Measurements from ENCODE around the gene C19orf44. TPM values are rescaled to one million over a fixed set of nuclear protein-coding genes. Genes with fewer than 3 reads are reported as not detected.

C19orf44 gene
- total and polyA plus RNA-seq, 2 of the 4 experiments (the other 2 are of a cell fraction), result 1.4 to 3.8 TPM

GRCh38 chr19:16520074-16520973 is 24.1 kb downstream of the C19orf44 start:
- H3K18ac ChIP-seq (ENCODE audit: low read depth, low read length), result no peak overlapping the region
- H3K14ac ChIP-seq (replicated peaks; ENCODE audit: low read depth, low read length), result no peak overlapping the region
- H2BK20ac ChIP-seq (ENCODE audit: low read depth, low read length), result no peak overlapping the region
- H3K23ac ChIP-seq (ENCODE audit: low read depth, low read length), result no peak overlapping the region
- H4K20me1 ChIP-seq (ENCODE audit: insufficient read depth, low read length), result peaks cover 7% of the 10 kb centered on the region; the same call in 1 of the 2 replicates
- no peak for ATAC-seq (ENCODE audit: low read depth)
- intact Hi-C loops (cut with micrococcal nuclease) (no loop called here), dilution Hi-C loops (cut with HindIII; ENCODE audit: low sequenced_read_pairs, unreplicated experiment) (no loop called here), in situ Hi-C loops (cut with MboI; ENCODE audit: low sequenced_read_pairs) (no loop called here)
- H2BK15ac ChIP-seq (ENCODE audit: low read depth, low read length), result no peak overlapping the region
- H3K4me3 ChIP-seq (ENCODE audit: insufficient read depth, low read depth, low read length), result no peak overlapping the region
- H4K8ac ChIP-seq (ENCODE audit: low read depth in 2 of 2, low read length in 2 of 2), result no peak overlapping the region
- no TSS peak for BruUV-seq (replicated peaks)
- H4K91ac ChIP-seq (ENCODE audit: insufficient read depth, low read depth, low read length), result no peak overlapping the region
- H3K79me1 ChIP-seq (ENCODE audit: low read depth in 1 of 2, low read length in 2 of 2), result peaks cover 3 to 13% of the 10 kb centered on the region in 2 experiments; a peak in 2 of 4 replicates
- H4K5ac ChIP-seq (ENCODE audit: low read depth, low read length), result no peak overlapping the region
- no peak overlapping the region for H2AFZ ChIP-seq (replicated peaks; ENCODE audit: low read length, poor library complexity)
- H3K56ac ChIP-seq (ENCODE audit: extremely low read depth, insufficient read depth, low read length), result no peak overlapping the region
- H3K27me3 ChIP-seq (ENCODE audit: control insufficient read depth, insufficient read depth, low read length), result no peaks in the 10 kb centered on the region
- no peaks in the 10 kb centered on the region for H3K9me3 ChIP-seq (ENCODE audit: control insufficient read depth, insufficient read depth, low read length)
- TF ChIP-seq RCOR1 (IDR thresholded peaks at IDR 0.05; ENCODE audit: insufficient replicate concordance, low read length) (no peak), CTCF (conservative IDR thresholded peaks at IDR 0.05; ENCODE audit: low read depth, low read length) (no peak), NFE2L2 (IDR thresholded peaks at IDR 0.05; ENCODE audit: low read depth, low read length) (no peak), CEBPB (IDR thresholded peaks at IDR 0.05; ENCODE audit: low read depth, low read length) (no peak), ELK1 (IDR thresholded peaks at IDR 0.05; ENCODE audit: borderline replicate concordance, low read depth, low read length) (no peak)
- no peak overlapping the region for H3K9ac ChIP-seq (ENCODE audit: low read depth, low read length)
- DNase-seq, result no peak
- H3K4me2 ChIP-seq (ENCODE audit: low read depth, low read length), result no peak overlapping the region
- H2AK9ac ChIP-seq (replicated peaks; ENCODE audit: low read depth, low read length, poor library complexity), result no peak overlapping the region
- 94% methylated on average over 19 of the region's 45 CpGs; no CpG with 5 or more reads in 1 of the 2 experiments for WGBS, 2 experiments (ENCODE audit: extremely low coverage in 2 of 2, insufficient read length in 1 of 2)
- POLR2A ChIA-PET (ENCODE audit: unreplicated experiment), result no interaction called here
- no peak overlapping the region for H2AK5ac ChIP-seq (ENCODE audit: low read depth, low read length)
- no peak overlapping the region for H3K4ac ChIP-seq (ENCODE audit: low read depth, low read length)
- CTCF ChIA-PET, result no interaction called here
- no peaks in the 10 kb centered on the region for H3K4me1 ChIP-seq (ENCODE audit: control insufficient read depth, insufficient read depth, low read length)
- H2BK5ac ChIP-seq (ENCODE audit: low read depth, low read length, poor library complexity, severe bottlenecking), result no peak overlapping the region
- H3K9me1 ChIP-seq (ENCODE audit: insufficient read depth, low read length), result no peaks in the 10 kb centered on the region
- H3K27ac ChIP-seq (ENCODE audit: insufficient read depth, low read length), result no peak overlapping the region
- H2BK120ac ChIP-seq (ENCODE audit: low read depth, low read length), result no peak overlapping the region
- peaks cover 76% of the 10 kb centered on the region for H3K36me3 ChIP-seq (ENCODE audit: control insufficient read depth, insufficient read depth, low read length)

Data from IMR-90 (cell line).